Fibroblast of pulmonary artery (primary cell): Measurements from ENCODE around the gene DAB1.

Experiments used
- DNase-seq: peaks from one replicate; pipeline ENCODE4 v3.0.0-alpha.2; 2010; ENCODE audit warnings: low read depth
- H3K4me3 ChIP-seq: replicated peaks from 2 replicates; pipeline ENCODE4 v1.5.1; 2011; ENCODE audit warnings: low read depth, mild to moderate bottlenecking, control low read depth, low read length, moderate library complexity
- TF ChIP-seq, protein P1 (sequence below): IDR thresholded peaks from 2 replicates; pipeline ENCODE4 v1.5.1; 2011; ENCODE audit warnings: mild to moderate bottlenecking, control low read depth, low read length, inconsistent platforms; ENCODE audit errors: missing control alignments

DAB1 gene

DNA sequence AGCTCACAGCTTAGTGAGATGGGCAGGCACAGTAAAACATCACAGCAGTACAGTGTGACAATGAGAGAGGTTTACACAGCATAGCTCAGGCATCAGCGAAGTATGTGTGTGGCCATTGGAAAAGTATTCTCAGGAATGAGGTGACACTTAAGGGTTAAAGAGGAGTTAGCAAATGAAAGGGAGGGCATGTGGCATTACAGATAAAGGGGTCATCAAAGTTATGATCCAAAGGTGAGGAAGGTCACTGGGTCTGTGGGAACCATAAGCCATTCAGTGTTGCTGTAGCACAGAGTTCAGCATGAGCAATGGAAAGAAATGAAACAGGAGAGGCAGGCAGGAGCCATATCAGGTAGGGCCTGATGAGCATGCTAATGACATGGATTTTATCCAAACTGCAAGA lies 453.6 kb downstream of the DAB1 start:
- no peak overlapping the region for H3K4me3 ChIP-seq
- TF ChIP-seq, protein P1, sequence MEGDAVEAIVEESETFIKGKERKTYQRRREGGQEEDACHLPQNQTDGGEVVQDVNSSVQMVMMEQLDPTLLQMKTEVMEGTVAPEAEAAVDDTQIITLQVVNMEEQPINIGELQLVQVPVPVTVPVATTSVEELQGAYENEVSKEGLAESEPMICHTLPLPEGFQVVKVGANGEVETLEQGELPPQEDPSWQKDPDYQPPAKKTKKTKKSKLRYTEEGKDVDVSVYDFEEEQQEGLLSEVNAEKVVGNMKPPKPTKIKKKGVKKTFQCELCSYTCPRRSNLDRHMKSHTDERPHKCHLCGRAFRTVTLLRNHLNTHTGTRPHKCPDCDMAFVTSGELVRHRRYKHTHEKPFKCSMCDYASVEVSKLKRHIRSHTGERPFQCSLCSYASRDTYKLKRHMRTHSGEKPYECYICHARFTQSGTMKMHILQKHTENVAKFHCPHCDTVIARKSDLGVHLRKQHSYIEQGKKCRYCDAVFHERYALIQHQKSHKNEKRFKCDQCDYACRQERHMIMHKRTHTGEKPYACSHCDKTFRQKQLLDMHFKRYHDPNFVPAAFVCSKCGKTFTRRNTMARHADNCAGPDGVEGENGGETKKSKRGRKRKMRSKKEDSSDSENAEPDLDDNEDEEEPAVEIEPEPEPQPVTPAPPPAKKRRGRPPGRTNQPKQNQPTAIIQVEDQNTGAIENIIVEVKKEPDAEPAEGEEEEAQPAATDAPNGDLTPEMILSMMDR = no peak
- no peak for DNase-seq

DNA sequence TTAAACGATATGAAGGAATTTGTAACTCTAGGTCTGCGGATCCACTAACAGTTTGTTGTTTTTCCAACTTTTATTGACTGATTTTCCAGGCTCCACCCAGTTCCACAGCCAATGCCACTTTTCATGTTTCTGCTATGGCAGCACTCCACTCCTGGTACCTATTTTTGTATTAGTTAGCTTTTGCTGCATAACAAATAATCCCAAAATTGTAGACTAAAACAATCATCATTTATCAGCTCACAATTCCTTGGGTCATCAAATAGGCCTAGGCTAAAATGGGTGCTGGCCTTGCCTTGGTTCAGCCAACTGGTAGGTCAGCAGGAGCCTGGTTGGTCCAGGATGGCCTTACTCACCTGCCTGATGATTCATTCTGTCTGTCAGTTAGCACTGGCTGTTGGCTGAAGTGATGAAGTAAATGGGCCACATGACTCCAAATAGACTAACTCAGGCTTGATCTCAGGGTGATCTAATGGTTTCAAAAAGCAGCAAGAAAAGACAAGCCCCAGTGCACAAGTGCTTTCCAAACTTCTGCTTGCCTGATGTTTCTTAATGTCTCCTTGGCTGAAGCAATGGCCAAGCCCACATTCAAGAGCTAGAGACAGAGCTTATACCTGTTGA lies 454.9 kb downstream of the DAB1 start:
- DNase-seq = no peak
- TF ChIP-seq, protein P1 = no peak
- H3K4me3 ChIP-seq = no peak overlapping the region

DNA sequence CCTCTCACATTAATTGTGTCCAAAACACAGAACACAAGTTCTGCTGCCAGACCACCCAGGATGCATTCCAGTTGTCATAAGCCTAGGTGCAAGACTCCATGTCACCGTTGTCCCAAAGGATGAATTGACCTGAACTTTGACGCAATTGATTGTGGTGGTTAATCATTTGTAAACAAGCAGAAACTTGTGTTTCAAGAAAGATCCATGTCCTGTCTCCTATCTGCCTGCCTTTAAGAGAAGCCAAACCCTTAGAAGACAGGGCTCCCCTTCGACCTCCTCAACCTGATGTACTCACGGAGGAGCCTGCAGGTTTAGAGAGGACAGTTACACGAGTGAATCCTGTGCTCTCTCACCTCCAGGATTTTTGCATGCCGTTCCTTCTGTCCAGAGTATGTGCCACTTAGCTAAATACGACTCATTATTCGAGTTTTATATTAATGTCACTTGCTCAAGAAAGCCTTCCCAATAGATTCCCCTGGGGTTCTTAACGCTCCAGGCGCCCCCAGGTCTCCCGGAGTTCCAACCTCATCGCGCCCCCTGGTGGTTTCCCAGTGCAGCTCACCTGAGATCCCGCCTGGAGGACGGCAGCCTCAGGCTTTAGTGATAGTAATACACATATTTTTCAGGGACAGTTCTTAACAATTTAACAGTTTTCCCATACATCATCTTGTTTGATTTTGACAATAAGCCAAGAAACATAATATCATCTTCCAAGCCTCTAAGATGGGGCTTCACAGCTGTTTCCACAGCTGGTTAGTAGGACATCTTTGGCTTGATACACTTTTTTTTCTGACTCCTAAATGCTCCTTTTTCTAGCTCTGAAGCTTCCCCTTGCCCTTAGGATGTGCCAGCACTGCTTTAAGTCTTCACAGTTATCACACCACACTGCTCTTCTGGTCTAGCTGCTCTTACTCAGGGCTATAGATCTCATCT lies 455.7 kb downstream of the DAB1 start:
- TF ChIP-seq, protein P1 = peak; percentile 51
- no peak overlapping the region for H3K4me3 ChIP-seq
- DNase-seq = peak; percentile 37

DNA sequence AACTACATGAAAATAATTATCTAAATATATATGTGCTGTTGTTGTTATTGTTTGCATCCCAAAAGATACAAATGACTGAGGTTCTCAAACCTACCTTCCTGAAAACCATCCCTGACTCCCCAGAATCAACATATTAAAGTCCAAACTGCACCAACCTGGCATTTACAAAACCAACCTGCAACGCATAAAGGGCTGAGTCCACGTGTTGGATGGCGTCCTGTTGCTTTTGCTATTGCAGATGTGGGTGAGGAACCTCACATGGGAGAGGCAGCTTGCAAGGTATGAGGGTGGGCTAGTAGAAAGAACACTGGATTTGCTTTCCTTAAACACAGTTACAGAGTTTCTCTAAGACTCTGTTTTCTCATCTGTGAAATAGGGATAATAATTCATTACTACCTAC lies 456.5 kb downstream of the DAB1 start:
- no peak for DNase-seq
- no peak overlapping the region for H3K4me3 ChIP-seq
- TF ChIP-seq, protein P1 = no peak

DNA sequence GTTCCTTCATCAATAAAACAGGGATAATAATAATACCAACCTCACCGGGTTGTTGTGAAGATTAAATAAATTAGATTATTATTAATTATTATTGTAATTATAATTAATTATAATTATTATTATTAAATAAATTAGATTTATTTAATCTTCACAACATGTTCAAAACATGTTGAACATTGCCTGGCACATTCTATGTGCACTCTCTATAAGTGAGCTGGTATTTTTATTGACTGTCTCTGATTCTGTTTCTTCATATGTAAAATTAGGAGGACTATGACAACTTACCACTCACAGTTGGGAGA lies 457.2 kb downstream of the DAB1 start:
- DNase-seq = no peak
- H3K4me3 ChIP-seq = no peak overlapping the region
- TF ChIP-seq, protein P1 = no peak

DNA sequence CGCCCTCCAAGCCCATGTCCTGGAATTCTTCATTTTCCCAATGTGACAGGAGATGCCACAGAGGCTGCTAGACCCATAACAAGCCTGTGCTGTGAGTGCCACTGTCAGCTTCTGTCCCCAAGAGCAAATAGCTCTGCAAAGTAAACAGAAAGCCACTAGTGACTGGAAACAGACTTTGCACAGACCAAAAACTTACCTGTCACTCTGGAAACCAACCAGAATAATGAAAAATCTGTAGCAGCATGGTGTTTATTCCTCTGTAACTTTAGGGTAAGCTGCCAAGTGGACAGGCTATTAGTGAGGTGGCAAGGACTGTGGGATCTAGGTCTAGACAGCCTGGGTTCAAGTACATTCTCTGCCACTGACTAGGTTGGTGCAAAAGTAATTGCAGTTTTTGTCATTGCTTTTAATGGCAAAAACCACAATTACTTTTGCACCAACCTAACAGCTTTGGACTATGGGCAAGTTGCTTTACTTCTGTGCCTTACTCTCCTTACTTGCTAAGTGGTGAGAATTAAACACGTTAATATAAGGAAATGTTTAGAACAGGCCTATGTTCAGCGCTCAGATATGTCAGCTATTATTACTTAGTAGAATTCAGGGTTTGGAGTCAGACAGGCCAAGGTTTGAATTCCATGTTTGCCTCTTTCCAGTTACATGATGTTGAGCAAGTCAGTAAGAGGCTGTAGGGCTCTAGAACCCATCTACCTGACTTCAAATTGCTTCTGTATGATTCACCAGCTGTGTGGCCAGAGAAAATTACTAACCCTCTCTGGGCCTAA lies 457.8 kb downstream of the DAB1 start, which contains the start of gene C8B:
Gene C8B, minus strand, starts transcription at position 100 of the 782 bp plus-strand sequence. Its CDS starts 67 bp downstream, at position 33.
- DNase-seq = no peak
- TF ChIP-seq, protein P1 = no peak
- no peak within 1 kb of the TSS for H3K4me3 ChIP-seq
